GM08714 (cell line): ENCODE measurements around the gene NEURL3.

ENCODE experiments used
- H3K4me3 ChIP-seq: fragments of 200-500 bp; sonication (Bioruptor generic); 2 replicates; pipeline ENCODE4 v1.5.1; 2014; ENCODE audit warnings: mild to moderate bottlenecking, low read length, inconsistent platforms
- ZNF274 ChIP-seq: IDR thresholded peaks from 2 replicates; pipeline ENCODE4 v1.6.1; 2012; ENCODE audit warnings: mild to moderate bottlenecking, low read depth, low read length

NEURL3 gene

DNA sequence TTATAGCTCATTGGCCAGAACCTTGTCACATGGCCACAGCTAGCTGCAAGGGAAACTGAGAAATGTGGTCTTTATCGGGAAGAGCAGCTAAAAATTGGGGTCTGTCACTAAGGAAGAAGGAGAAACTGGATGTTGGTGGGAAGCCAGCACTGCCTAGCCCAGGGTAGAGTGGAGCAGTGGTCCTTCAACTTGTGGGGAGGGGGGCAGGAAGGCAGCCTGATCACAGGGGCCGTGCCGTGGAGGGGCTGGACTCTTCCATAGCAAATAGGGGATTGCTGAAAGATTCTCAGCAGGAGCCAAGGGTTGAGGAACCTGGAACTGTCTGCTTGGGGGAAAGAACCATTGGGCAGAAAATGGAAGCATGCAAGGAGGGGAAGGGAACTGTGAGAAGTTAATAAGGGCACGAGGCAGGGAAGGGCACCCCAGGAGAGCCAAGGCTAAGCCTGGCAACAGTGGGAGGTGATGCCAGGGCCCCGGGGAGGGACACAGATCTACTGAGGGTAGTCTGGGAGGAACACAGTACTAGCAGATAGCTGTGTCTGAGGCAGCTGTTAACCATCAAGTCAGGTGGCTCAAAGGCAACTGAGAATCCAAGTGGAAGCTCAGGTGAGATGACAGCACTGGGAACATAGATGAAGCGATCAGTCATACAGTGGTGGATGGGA is 5.9 kb upstream of the NEURL3 start:
- TF ChIP-seq ZNF274 = no peak
- no peak overlapping the region for H3K4me3 ChIP-seq

DNA sequence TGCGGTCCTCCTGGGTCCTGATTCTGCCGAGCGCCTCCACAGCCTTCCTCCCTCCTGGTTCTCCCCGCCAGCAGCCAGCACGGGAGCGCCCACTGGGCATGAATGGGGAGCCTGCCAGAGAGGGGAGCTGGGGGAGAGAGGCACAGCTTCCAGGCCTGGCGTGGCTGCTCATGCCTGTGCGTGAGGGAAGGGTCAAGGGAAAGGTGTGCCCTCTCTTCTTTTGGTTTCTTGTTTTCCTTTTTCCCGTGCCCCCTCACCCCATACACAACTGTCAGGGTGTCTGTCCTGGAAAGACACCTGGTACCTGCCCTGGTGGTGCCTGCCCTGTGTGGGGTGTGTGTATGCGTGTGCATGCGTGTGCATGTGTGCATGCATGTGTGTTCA is 4.7 kb upstream of the NEURL3 start:
- no peak overlapping the region for H3K4me3 ChIP-seq
- no peak for TF ChIP-seq ZNF274

DNA sequence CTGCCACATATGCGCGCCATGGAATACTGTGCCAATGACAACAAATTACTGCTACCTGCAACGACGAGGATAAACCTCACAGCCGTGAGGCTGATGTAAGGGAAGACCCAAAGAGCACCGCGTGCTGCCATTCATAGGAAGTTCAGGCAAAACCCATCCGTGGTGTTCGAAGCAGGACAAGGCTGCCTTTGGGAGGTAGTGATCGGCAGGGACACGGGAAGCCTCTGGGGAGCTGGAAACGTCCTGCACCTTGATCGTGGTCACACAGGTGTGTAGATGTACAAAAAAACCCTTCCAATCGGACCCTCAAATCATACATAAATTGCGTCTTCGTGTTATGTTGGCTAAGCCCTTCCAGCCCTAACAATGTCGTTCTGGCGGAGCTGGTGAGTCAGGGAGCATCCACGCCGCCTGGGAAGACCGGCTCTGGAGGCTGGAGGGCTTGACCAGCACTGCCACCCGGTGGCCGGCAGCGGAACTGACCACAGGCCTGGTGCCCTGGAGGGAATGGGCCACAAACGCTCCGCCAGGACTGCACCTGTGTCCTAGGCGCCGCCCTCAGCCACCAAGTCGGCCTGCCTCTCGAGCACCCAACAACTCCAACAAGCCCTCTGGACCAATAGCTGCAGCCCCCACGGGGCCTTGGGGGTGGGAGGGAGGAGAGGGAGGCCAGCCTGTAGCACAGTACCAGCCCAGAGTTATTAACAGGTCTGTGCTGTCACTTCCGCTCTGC is 4.1 kb upstream of the NEURL3 start:
- TF ChIP-seq ZNF274 = no peak
- H3K4me3 ChIP-seq = no peak overlapping the region

DNA sequence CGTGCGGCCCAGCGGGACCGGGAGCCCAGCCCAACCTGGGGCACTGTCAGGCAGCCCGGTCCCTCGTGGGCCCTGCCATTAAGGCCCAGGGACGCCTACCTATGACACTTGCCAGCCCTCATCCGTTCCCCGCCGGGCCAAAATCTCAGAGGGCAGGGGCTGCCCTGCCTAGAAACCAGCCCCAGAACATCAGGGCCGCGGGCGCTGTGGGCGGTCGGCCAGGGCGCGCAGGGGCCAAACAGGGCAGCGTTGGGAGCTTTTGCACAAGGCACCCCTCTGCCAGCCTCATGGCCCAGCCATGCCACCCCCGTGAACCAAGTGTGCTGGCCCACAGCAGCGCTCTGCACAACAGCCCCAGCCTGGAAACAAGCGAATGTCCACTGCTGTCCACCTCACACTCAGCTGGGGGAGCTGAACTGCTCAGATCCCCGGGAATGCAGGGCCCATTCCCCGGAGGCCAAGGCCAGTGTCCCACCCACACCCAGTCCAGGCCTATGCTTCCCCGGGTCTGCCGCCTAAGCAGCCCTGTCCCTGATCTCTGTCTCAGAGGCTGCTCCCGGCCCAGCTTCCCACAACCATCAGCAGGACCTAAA is 3.5 kb upstream of the NEURL3 start:
- H3K4me3 ChIP-seq = no peak overlapping the region
- no peak for TF ChIP-seq ZNF274

DNA sequence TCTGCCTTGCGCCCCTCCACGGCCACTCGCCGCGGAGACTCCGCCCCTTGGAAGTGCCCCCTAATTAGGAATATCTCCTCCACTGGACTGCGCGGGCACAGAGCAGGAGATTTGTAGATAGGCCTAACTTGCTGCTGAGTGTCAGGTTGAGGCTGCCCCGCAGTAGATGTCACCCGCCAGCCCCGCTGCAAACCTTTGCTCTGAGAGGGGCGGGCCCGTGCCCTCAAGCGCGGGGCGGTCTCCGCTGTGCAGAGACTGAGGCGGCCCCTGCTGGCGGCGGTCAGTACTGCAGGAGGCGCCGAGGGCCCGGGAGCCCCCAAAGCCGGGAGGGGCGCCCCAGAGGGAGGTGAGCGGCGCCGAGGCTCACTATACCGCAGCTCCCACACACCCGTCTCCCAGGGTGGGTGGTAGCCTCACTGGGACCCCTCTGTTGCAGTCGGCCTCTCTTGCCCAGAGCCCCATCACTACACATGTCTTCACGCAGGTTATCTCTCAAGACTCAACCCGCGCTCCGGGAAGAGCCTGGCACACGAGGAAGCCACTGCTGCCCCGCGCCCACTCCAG is 2.9 kb upstream of the NEURL3 start:
- peak overlapping the region; percentile 9; the same call in 1 of the 2 replicates for H3K4me3 ChIP-seq
- TF ChIP-seq ZNF274 = no peak

DNA sequence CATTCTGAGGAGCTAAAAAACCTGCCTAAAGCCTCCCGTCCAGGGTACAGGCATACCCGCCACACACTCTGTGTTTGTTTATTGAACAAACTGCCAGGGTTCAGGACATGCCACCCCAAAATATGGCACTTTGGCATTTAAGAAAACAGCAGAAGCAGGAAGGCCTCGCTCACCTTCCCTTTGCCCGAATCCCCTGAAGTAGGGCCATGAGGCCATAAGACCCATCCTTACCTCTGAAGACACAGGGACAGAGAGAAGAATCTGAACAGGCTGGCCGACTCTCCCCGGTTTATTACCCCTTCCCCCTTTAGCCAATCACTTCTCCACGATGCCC is 1.7 kb upstream of the NEURL3 start:
- no peak for TF ChIP-seq ZNF274
- H3K4me3 ChIP-seq = no peak overlapping the region

DNA sequence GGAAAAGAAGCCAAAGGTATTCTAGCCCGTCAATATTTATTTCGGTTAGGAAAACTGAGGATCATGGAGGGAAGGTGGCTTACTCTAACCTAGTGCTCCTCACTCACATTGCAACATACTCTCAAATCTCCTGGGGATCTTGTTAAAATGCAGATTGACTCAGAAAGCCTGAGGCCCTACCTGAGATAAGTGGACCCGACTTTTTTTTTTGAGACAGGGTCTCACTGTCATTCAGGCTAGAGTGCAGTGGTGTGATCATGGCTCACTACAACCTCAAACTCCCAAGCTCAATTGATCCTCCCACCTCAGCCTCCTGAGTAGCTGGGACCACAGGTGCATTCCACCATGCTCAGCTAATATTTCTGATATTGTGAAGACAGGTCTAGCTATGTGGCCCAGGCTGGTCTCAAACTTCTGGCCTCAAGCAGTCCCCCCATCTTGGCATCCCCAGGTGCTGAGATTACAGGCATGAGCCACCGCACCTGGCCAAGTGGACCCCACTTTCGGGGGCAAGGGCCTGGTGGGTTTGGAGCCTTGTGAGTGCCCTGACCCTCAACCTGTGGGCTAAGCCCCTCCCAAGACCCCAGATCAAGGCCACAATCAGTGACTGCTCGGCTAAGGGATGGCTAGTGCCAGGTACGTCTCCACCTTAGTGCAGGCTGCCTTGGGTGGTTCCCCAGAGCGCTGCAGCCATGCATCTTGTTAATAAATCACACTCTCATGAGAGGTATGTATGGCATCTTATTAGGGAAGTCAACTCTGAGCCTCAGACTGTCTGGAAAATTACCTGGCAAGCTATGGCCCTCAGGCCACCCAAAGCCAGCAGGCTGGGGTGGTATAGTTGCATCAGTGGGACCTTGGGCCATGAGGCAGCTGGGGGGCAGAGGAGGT is 1.1 kb upstream of the NEURL3 start:
- H3K4me3 ChIP-seq = no peak overlapping the region
- no peak for TF ChIP-seq ZNF274

DNA sequence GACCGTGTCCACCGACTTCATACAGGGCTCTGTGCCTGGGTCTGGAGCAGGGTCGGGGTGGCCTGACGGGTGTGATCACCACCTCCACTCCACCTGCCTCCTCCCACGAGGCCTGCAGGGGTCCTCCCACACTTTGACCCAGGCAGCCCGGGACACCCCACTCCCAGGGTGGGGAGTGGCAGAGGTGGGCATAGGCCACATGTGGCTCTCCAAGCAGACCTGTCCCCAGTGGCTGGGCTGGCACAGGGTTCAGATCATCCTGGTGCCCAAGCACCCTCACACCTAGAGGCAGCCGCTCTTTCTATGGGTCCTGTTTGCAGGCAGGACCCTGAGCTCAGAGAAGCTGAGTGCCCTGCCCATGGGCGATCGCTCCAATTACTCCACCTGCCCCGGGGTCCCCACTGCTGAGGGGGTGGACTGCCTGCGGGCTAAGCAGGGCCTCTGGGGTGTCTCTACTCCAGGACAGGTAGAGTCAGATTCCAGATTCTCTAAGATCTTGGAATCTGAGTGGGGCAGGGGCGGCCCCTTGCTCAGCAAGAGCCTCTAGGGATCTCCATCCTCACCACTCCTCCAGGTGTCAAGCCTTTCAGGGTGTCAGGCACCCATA is 1.4 kb downstream of the NEURL3 start:
- TF ChIP-seq ZNF274 = no peak
- no peak overlapping the region for H3K4me3 ChIP-seq

DNA sequence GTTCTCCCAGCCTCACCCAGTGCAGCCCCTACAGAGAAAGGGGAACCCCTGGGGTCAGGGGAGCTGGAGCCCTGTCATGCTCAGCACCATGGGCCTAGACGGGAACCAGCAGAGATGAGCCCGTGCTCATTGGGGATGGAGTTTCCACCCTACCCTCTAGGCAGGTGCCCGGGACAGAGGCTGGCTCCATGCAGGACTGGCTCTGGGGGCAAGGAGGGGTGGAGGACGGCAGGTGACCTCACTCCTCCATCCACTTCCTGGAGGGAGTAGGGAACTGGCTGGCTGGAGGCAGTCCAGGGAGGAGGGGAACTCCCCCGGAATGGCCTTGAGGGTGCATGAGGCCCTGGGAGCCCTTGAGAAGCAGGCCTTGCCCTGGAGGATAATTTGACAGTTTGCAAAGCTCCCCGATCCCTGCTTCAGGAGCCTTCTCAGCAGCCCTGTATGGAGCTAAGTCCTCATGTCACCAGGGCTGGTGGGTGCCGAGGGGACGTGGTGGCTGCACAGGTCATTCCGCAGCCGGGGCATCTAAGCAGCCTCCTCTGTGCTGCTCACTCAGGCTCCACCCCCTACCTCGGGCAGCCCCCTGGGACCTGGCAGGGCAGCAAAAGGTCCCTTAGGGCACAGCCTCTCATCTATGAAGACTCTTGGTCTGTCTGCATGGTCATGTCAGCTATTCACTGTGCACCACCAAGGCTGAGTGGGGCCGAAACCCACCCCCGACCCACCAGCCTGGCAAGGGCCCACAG is 2.1 kb downstream of the NEURL3 start:
- no peak overlapping the region for H3K4me3 ChIP-seq
- TF ChIP-seq ZNF274 = no peak

DNA sequence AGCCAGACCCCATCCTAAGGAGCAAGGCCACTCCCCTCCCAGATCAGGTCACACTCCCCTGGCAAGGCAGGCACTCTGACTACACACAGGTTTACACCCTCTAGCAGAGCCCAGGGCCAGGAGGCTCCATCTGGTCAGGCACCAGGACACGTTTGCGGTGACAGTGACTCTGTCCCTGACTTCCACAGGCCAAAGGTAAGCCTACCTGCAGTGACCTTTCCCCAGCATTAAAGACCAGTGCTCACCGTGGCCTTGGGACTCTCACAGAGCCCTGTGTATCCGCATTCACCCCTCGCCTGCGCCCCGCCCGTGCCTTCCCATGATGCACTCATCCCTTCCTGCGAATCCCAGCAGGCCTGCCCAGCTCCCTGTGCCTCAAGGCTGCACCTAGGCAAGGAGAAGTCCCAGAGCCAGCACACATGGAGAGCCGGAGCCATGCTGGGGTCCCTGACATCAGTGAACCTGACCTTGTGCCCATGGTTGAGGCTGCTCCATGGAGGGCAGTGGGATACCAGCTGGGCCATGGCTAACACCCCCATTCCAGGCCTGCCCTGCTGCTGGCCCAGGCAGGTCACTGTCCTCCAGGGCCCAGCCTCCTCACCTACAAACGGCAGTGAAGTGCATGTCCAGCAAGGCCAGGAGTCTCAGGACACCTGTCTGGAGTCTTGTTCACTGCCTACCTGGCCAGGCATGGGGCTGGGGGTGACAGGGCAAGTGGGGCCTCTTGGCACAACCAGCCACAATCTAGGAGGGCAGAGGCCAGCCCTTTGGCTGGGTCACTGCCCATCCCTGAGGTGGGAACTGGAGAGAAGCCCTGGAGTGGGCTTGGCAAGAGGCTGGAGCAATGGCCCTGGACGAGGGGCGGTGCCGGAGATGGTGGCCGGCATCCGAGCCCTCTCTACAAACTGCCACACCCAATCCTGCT is 3.0 kb downstream of the NEURL3 start:
- H3K4me3 ChIP-seq = no peak overlapping the region
- no peak for TF ChIP-seq ZNF274

DNA sequence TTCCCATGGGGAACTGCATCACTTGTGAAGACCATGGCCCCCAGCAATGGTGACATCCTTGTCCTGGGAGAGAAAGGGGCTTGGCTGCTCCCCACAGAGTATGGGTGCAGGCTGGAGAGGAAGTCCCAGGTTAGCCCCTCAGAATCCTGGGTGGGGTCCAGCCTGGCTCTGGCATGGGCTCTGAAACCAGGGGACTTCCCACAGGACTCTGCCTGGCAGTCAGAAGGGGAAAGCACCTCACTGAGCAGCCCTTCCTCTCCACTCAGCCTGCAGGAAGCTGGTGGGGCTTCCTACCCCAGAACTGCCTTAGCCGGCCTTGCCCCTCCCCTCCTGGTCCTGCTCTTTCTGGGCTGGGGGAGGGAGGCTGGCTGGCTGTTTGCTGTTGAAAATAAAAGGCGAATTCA is 3.7 kb downstream of the NEURL3 start:
- no peak overlapping the region for H3K4me3 ChIP-seq
- TF ChIP-seq ZNF274 = no peak

DNA sequence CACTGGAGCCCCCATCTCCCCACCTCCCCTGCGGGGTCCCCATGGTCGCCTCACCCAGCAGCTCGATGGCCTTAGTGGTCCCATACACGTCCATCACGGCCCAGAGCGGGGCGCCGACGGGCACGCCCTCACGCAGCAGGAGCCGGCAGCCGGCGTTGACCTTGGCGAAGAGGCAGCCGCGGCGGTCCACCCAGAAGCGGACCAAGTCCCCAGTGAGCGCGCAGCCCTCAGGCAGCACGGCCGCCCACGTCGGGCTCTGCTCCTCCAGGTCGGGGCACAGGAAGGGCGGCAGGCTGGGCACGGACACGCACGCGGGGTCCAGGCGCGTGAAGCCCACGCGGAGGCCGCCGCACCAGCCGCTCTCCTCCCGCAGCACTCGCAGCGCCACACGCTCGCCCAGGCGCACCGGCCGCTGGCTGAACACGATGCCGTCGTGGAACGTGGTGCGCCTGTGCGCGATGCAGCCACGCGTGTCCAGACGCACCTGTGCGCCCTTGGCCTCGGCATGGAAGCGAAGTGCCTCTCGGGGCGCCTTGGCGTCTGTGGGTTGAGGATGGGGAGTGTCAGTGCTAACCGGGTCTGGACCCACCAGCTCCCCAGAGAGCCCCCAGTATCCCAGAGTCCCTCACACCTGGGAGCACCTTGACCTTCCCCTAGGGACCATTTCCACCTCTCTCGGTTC is 4.6 kb downstream of the NEURL3 start:
- no peak overlapping the region for H3K4me3 ChIP-seq
- TF ChIP-seq ZNF274 = no peak
